COLO829 (cell line): ENCODE data around the gene AJM1.

ENCODE experiments used
- DNase-seq: peaks from one replicate; pipeline ENCODE4 v3.0.0; 2012; ENCODE audit warnings: low spot score

AJM1 gene

GRCh38 chr9:136845465-136846260 lies 3.4 kb downstream of the AJM1 start:
- DNase-seq: no peak

GRCh38 chr9:136846376-136847087 lies 4.3 kb downstream of the AJM1 start:
- DNase-seq: no peak

- DNase-seq: no peak
Measured at GRCh38 chr9:136847088-136847825, 5.0 kb downstream of the AJM1 start.

- DNase-seq: peak; percentile 77
Measured at GRCh38 chr9:136847826-136848392, 5.6 kb downstream of the AJM1 start.

GRCh38 chr9:136848393-136849037 lies 6.2 kb downstream of the AJM1 start:
- DNase-seq: peak; percentile 20

GRCh38 chr9:136849038-136849959 lies 7.0 kb downstream of the AJM1 start, which contains the start of gene PHPT1:
Gene PHPT1 (plus strand): TSS chr9:136849409. CDS start chr9:136849431, 22 bp downstream.
- DNase-seq: peak; percentile 97

- no peak for DNase-seq
Measured at GRCh38 chr9:136849960-136850865, 7.9 kb downstream of the AJM1 start.

GRCh38 chr9:136850866-136851775 lies 8.8 kb downstream of the AJM1 start:
- no peak for DNase-seq

- no peak for DNase-seq
Measured at GRCh38 chr9:136851941-136852663, 9.8 kb downstream of the AJM1 start, which contains the start of gene MAMDC4. Gene MAMDC4 (plus strand): TSS chr9:136852346. CDS start chr9:136852417, 71 bp downstream.

- no peak for DNase-seq
Measured at GRCh38 chr9:136852664-136853595, 10.7 kb downstream of the AJM1 start.

- no peak for DNase-seq
Measured at GRCh38 chr9:136853596-136854112, 11.4 kb downstream of the AJM1 start.

- no peak for DNase-seq
Measured at GRCh38 chr9:136854113-136854841, 12.0 kb downstream of the AJM1 start.

- DNase-seq: no peak
Measured at GRCh38 chr9:136854842-136855460, 12.7 kb downstream of the AJM1 start.

- no peak for DNase-seq
Measured at GRCh38 chr9:136855461-136856078, 13.3 kb downstream of the AJM1 start.

GRCh38 chr9:136856079-136856476 lies 13.8 kb downstream of the AJM1 start:
- DNase-seq: no peak
